GM12891 (cell line): Measurements from ENCODE around the gene MYL10.

Experiments used
- DNase-seq: peaks from one replicate; pipeline ENCODE4 v3.0.0; 2011; ENCODE audit warnings: low spot score; ENCODE audit not compliant: insufficient read length
- FAIRE-seq: peaks from 2 replicates; lab custom pipeline; 2011; peaks lifted over from hg19 to GRCh38; lab: Jason Lieb, UNC
- PAX5 ChIP-seq: IDR thresholded peaks from 2 replicates; pipeline ENCODE4 v1.6.1; 2011; ENCODE audit warnings: low read length, moderate library complexity, mild to moderate bottlenecking; ENCODE audit not compliant: insufficient read depth, severe bottlenecking
- POLR2A ChIP-seq: IDR thresholded peaks from 2 replicates; pipeline ENCODE4 v1.6.1; 2011; ENCODE audit warnings: low read depth, low read length, control low read depth
- POLR2AphosphoS5 ChIP-seq: IDR thresholded peaks from 2 replicates; pipeline ENCODE4 v1.6.1; 2011; ENCODE audit warnings: low read depth, low read length, control low read depth
- POU2F2 ChIP-seq: IDR thresholded peaks from 2 replicates; pipeline ENCODE4 v1.6.1; 2011; ENCODE audit warnings: low read depth, mild to moderate bottlenecking, control low read depth, low read length, moderate library complexity
- SPI1 ChIP-seq: IDR thresholded peaks from 2 replicates; pipeline ENCODE4 v1.6.1; 2011; ENCODE audit warnings: low read depth, low read length, control low read depth
- TAF1 ChIP-seq: IDR thresholded peaks from 2 replicates; pipeline ENCODE4 v1.6.1; 2011; ENCODE audit warnings: low read depth, low read length, control low read depth

The MYL10 gene

DNA sequence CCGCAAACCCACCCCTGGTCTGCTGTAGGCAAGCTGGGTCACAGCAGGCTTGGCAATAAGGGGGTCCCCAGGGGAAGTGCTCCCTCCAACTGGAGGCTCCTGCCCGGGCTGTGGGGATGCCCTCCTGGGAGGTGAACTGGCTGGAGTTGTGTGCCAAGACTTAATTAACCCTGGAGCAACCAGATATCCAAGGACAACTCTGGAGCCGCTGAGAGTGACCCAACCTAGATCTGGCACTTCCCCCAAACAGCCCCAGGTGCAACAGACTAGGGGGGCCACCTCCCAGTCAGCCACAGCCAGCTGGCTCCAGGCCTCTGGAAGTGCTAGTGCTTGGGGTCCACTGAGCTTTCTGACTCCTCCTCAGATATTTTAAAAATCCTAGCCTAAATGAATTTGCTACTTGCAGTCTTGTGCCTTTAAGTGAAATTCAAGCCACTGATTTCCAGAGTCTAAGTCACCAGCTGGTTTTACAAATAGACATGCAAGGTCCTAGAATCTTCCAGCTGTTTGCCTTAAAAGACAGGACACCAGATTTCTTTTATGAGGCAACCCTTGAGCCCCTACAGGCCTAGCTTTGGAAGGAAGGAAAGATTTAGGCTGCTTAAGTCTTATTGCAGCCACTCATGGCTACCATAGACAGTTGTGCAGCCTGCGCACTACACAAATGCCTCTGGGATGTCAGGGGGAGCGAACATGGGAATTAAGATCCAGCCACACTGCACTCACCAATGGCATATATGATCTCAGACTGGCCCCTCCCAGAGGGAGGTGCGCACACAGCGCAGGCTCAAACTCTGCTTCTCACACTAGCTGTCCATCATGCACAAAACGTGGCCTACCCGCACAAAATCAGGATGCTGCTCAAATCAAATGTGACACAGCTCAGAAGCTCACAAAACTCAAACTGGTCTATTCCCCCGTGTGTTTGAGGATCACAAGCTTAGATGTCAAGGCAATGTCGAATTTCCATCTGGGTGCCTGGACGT is 42.6 kb upstream of the MYL10 start:
- FAIRE-seq (no peak), DNase-seq (no peak)
- TF ChIP-seq TAF1, result no peak

DNA sequence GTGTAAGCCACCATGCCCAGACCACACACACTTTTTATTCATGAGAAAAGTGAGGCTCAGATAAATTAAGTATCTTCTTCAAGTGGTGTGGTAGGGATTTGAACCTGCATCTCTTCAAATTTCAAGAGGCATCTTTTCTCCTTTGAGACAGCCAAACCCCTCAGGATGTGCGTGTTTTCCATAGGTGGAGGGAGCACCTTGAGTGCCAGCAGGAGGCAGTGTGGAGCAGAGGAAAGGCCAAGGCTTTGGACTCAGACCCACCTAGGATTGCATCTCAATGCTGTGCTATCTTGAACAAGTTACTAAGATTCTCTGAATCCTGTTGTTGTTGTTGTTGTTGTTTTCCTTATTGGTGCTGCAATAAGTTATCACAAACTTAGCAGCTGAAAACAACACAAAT is 40.2 kb upstream of the MYL10 start:
- TF ChIP-seq SPI1 (no peak), POLR2AphosphoS5 (no peak), POU2F2 (no peak), TAF1 (no peak)
- DNase-seq (no peak), FAIRE-seq (no peak)

DNA sequence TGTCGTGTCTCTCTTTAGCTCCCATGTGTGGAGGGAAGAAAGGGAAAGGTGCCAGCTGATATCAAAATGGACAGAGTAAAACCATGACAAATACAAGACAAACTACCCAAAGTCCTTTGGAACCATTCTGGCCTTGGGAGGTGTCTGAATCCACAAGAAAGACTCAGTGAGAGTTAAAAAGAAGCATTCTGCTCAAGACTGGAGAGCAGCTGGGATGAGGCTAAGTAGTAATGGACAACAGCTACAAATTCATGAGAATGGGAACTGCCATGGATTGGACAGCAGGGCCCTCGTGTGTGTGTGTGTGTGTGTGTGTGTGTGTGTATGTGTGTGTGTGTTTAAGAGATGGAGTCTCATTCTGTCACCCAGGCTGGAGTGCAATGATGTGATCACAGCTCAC is 39.6 kb upstream of the MYL10 start:
- DNase-seq, result no peak
- TF ChIP-seq SPI1, result no peak
- no peak for TF ChIP-seq POLR2AphosphoS5
- no peak for TF ChIP-seq POLR2A
- TF ChIP-seq TAF1, result no peak
- TF ChIP-seq POU2F2, result no peak
- no peak for TF ChIP-seq PAX5
- no peak for FAIRE-seq

DNA sequence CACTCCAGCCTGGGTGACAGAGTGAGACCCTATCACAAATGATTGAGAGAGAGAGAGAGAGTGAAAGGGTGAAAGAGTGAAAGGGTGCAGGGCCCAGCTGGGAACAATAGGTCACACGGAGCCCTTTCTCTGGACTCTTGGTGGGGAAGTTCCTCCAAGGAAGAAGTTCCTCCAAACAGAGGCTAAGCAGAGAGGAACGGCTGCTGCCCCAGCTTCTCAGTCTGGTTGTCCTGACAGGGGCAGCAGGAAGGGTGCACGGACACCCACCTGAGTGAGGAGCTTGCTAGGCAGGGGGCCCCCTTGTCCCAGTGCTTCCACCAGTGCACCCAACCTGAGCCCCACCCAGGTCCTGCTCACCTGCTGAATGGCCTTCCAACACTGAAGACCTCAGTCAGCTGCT is 38.8 kb upstream of the MYL10 start:
- no peak for FAIRE-seq
- TF ChIP-seq POU2F2, result no peak
- TF ChIP-seq SPI1, result no peak
- no peak for TF ChIP-seq POLR2A
- no peak for TF ChIP-seq TAF1
- no peak for TF ChIP-seq POLR2AphosphoS5
- no peak for TF ChIP-seq PAX5
- no peak for DNase-seq

DNA sequence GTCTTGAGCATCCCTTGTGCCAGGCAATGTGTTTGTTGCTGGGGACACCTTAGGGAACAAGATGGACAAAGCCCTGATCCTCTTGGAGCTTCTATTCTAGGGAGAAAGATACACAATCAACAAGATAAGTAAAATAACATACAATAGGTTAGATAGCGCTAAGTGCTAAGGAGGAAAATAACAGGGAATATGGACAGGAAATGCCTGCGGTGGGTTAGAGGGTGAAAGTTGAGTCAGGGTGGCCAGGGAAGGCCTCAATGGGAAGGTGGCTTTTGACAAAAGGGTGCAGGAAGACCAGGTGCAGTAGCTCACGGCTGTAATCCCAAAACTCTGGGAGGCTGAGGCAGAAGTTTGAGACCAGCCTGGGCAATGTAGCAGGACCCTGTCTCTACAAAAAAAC is 38.3 kb upstream of the MYL10 start:
- TF ChIP-seq PAX5, result no peak
- TF ChIP-seq POLR2AphosphoS5, result no peak
- TF ChIP-seq POU2F2, result no peak
- no peak for DNase-seq
- FAIRE-seq, result no peak

DNA sequence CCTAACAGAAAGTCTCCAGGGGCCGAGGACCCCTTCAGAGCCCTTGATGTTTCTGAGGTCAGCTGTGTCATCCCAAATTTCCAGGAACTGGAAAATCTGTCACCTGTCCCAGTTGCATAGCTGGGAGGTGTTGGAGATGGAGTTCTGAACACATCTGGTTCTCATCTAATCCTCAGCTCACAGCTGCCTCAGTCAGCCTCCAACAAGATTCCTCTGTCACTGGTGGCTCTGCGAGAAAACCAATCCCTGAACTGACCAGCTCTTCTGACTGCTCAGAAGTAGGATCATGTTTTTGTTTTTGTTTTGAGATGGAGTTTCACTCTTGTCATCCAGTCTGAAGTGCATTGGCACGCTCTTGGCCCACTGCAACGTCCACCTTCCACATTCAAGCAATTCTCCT is 37.6 kb upstream of the MYL10 start:
- DNase-seq, result no peak
- no peak for FAIRE-seq
- TF ChIP-seq POU2F2 (no peak), TAF1 (no peak), SPI1 (no peak), POLR2AphosphoS5 (no peak), POLR2A (no peak), PAX5 (no peak)

GRCh38 chr7:101666293-101666692 is 37.2 kb upstream of the MYL10 start:
- FAIRE-seq (no peak), DNase-seq (no peak)
- no peak for TF ChIP-seq PAX5
- no peak for TF ChIP-seq SPI1
- TF ChIP-seq POLR2AphosphoS5, result no peak
- TF ChIP-seq POU2F2, result no peak
- no peak for TF ChIP-seq POLR2A
- no peak for TF ChIP-seq TAF1

DNA sequence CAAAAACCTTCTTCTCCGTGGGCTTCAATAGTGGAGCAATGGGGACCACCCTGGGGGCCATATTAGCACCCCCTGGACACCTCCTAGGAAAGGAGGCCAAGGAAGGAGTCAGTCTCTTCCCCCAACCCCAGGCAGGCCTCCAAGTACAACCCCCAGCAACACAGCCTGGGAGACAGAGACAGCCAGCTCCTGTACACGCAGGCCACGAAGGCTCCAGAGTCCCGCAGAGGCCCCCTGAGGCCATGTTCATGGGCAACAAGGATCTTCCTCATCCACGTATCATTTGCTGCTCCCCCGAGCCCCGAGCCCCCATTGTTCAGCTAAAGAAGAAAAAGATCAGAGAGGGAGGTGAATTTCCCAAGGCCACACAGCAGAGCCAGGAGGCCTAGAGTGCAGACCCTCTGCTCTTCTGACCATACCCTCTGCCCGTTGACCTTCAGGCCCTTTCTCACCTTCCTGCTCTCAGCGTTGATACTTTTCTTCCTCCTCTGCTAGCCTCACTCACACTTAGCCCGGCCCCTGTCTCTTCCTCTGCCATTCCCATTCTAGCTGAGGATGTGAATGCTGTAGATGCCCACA is 35.9 kb upstream of the MYL10 start:
- FAIRE-seq (no peak), DNase-seq (no peak)
- TF ChIP-seq POU2F2, result no peak
- no peak for TF ChIP-seq SPI1
- TF ChIP-seq PAX5, result no peak
- no peak for TF ChIP-seq POLR2A
- TF ChIP-seq POLR2AphosphoS5, result no peak
- no peak for TF ChIP-seq TAF1

GRCh38 chr7:101664436-101664835 is 35.3 kb upstream of the MYL10 start:
- DNase-seq (no peak), FAIRE-seq (no peak)
- TF ChIP-seq POU2F2, result no peak
- TF ChIP-seq POLR2A, result no peak
- no peak for TF ChIP-seq SPI1
- no peak for TF ChIP-seq POLR2AphosphoS5
- no peak for TF ChIP-seq PAX5
- TF ChIP-seq TAF1, result no peak

DNA sequence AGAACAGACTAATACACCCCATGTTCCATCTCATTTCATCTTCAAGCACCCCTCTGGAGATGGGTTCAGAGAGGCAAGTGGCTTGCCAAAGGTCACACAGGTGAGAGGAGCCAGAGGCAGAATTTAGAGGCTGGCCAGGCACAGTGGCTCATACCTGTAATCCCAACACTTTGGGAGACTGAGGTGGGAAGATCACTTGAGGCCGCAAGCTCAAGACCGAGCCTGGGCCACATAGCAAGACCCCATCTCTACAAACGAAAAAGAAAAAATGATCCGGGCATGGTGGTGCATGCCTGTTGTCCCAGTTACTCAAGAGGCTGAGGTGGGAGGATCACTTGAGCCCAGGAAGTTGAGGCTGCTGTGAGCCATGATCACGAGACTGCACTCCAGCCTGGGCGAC is 34.7 kb upstream of the MYL10 start:
- FAIRE-seq (no peak), DNase-seq (no peak)
- TF ChIP-seq POLR2AphosphoS5 (no peak), POU2F2 (no peak), PAX5 (no peak), TAF1 (no peak), SPI1 (no peak), POLR2A (no peak)
